Measurements from ENCODE around the gene CHD9.

DNA sequence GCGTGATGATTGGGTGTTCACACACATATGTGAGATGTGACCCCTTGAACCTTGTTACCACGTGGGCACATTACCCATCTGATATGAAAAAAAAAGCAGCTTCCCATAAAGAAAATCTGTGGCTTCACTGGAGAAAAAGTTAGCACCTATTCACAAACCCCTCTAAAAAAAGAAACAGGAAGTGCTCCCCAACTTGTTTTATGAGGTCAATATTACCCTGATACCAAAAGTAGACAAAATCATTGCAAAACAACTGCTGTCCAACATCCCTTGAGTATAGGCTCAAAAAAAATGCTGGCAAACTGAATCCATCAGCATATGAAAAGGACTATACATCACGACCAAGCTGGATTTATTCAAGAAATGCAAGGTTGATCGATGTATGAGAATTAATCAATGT lies 279.8 kb downstream of the CHD9 start:
- TF ChIP-seq, protein P1, sequence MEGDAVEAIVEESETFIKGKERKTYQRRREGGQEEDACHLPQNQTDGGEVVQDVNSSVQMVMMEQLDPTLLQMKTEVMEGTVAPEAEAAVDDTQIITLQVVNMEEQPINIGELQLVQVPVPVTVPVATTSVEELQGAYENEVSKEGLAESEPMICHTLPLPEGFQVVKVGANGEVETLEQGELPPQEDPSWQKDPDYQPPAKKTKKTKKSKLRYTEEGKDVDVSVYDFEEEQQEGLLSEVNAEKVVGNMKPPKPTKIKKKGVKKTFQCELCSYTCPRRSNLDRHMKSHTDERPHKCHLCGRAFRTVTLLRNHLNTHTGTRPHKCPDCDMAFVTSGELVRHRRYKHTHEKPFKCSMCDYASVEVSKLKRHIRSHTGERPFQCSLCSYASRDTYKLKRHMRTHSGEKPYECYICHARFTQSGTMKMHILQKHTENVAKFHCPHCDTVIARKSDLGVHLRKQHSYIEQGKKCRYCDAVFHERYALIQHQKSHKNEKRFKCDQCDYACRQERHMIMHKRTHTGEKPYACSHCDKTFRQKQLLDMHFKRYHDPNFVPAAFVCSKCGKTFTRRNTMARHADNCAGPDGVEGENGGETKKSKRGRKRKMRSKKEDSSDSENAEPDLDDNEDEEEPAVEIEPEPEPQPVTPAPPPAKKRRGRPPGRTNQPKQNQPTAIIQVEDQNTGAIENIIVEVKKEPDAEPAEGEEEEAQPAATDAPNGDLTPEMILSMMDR (IDR thresholded peaks at IDR 0.05 in 4 of 5, conservative IDR thresholded peaks at IDR 0.05 in 1 of 5) = no peak
- no peak for TF ChIP-seq POLR2A (IDR thresholded peaks at IDR 0.05)

Measured in gastrocnemius medialis (tissue), 4 donors.